Measurements from ENCODE around the gene PDE4D.

PDE4D gene

DNA sequence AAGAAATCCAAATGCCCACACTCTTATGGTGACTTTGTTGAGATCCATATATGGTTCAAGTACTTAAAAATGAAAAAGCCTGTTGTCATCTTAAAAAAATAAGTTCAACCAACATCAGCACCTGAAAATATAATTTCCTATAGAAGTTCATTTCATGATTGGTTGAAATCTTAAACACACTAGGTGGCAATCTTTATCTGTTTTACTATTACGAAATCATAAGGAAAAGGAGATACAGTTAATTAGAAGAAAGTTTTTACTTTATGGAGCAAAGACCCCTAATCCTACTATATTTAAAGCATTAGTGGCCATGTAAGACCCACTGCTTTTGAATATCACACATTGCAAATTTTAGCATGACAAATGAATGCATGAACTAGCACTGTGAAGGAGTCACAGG is 694.7 kb downstream of the PDE4D start:
- no CpG with 5 or more reads among the region's 1 CpG for WGBS, 2 experiments (ENCODE audit: insufficient coverage in 2 of 2)
- Histone ChIP-seq H3K9me3 (ENCODE audit: control insufficient read depth, low read length) (no peaks in the 10 kb centered on the region), H3K4me3 (ENCODE audit: extremely low read depth, insufficient read depth, low read length, poor library complexity, severe bottlenecking) (no peak overlapping the region), H3K27ac (ENCODE audit: low read depth, low read length, severe bottlenecking) (no peak overlapping the region), H3K36me3 (ENCODE audit: control insufficient read depth, insufficient read depth, low read length) (no peaks in the 10 kb centered on the region), H3K4me1 (ENCODE audit: control insufficient read depth, insufficient read depth, low read length, poor library complexity, severe bottlenecking) (no peaks in the 10 kb centered on the region)

DNA sequence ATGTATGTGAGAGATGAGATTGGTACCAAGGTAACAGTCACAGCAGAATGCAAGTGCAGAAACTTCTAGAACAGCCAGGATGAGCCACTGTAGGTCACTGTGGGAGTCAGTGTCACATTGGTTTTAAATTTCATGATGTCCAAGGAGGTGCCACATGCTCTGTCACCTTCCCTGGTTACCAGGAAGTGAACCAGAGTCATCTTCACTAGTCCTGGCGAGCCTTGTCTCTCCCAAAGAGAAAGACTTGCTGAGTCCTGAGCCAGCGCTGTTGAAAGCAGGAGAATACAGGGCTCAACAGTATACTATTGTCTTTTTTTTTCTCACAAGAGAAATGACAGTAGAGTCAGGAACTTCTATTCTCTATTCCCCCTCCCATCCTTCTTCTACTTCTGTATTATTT is 695.2 kb downstream of the PDE4D start:
- no peak overlapping the region for H3K4me3 ChIP-seq (ENCODE audit: extremely low read depth, insufficient read depth, low read length, poor library complexity, severe bottlenecking)
- H3K9me3 ChIP-seq (ENCODE audit: control insufficient read depth, low read length) = no peaks in the 10 kb centered on the region
- H3K27ac ChIP-seq (ENCODE audit: low read depth, low read length, severe bottlenecking) = no peak overlapping the region
- H3K4me1 ChIP-seq (ENCODE audit: control insufficient read depth, insufficient read depth, low read length, poor library complexity, severe bottlenecking) = no peaks in the 10 kb centered on the region
- H3K36me3 ChIP-seq (ENCODE audit: control insufficient read depth, insufficient read depth, low read length) = no peaks in the 10 kb centered on the region
- 76 to 88% methylated on average over 1 to 2 of the region's 2 CpGs for WGBS, 2 experiments (ENCODE audit: insufficient coverage in 2 of 2)

DNA sequence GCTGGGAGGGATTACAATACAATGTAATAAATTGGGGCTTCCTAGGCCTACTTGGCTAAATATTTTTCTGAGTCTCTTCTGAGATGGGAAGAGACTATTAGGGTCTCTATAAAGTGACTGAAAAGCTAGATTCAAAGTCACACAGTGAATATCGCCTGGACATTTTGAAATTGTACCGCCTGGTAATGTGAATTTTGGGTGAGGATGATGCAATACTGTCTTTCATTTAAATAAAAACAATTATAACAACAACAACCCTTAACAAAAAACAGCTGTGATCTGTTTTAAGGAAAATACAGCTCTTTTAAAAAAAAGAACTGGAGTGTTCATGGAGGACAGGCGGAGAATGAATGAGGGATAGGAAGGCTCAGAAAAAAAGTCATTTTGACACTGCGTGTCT is 695.6 kb downstream of the PDE4D start:
- H3K36me3 ChIP-seq (ENCODE audit: control insufficient read depth, insufficient read depth, low read length) = no peaks in the 10 kb centered on the region
- 94 to 100% methylated on average over 2 of the region's 4 CpGs for WGBS, 2 experiments (ENCODE audit: insufficient coverage in 2 of 2)
- H3K4me3 ChIP-seq (ENCODE audit: extremely low read depth, insufficient read depth, low read length, poor library complexity, severe bottlenecking) = no peak overlapping the region
- no peaks in the 10 kb centered on the region for H3K4me1 ChIP-seq (ENCODE audit: control insufficient read depth, insufficient read depth, low read length, poor library complexity, severe bottlenecking)
- H3K9me3 ChIP-seq (ENCODE audit: control insufficient read depth, low read length) = no peaks in the 10 kb centered on the region
- no peak overlapping the region for H3K27ac ChIP-seq (ENCODE audit: low read depth, low read length, severe bottlenecking)

DNA sequence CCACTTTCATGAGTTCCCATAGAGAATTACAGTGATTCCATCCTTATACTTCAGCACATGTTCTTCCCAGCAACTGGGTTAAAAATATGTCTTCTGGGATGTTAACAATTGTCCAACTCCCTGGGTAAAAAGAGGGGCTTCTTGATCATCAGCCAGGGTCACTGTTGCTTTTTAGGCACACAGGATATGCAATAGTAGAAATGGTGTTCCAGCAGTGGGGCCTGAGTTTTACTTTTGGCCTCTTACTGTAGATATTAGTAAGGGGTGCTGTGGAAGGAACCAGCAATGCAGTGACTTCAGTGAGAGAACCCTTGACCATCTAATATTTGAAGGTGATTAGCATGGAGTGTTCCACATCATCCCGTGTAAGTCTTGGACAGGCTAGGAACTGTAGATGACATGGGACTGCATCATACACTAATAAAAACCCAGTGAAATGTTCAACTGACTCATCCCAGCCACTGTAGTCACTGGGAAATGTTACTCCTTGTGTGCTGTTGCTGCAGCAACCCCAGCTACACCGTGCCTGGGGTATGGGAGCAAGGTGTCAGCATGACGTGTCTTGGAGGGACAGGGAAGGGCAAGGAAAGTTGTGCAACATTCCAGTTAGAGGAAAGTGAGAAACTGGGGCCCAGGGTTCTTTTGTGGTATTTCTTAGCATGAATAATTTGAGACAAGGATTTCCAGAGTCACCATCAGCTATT is 699.8 kb downstream of the PDE4D start:
- no peaks in the 10 kb centered on the region for H3K36me3 ChIP-seq (ENCODE audit: control insufficient read depth, insufficient read depth, low read length)
- H3K4me3 ChIP-seq (ENCODE audit: extremely low read depth, insufficient read depth, low read length, poor library complexity, severe bottlenecking) = no peak overlapping the region
- H3K9me3 ChIP-seq (ENCODE audit: control insufficient read depth, low read length) = no peaks in the 10 kb centered on the region
- WGBS, 2 experiments (ENCODE audit: insufficient coverage in 2 of 2) = 86% methylated on average over 2 of the region's 3 CpGs
- no peaks in the 10 kb centered on the region for H3K4me1 ChIP-seq (ENCODE audit: control insufficient read depth, insufficient read depth, low read length, poor library complexity, severe bottlenecking)
- no peak overlapping the region for H3K27ac ChIP-seq (ENCODE audit: low read depth, low read length, severe bottlenecking)

DNA sequence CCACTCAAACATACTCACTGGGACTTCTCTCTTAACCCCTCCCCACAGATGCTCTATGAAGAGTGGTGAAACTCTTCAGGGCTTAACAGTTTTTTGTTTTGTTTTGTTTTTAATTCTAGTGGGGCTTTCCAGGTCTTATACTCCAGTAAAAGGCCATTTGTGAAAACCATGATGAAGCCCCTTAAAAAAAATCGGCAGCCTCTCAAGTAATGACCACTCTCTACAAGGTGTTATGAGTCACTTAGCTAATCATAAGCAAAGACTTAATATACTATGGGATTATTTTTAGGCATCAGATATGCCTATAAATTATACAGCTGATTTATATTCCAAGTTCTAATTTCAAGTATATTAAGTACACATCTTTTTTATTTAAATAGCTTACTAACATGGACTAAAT is 702.8 kb downstream of the PDE4D start:
- Histone ChIP-seq H3K4me1 (ENCODE audit: control insufficient read depth, insufficient read depth, low read length, poor library complexity, severe bottlenecking) (peaks cover 6% of the 10 kb centered on the region), H3K36me3 (ENCODE audit: control insufficient read depth, insufficient read depth, low read length) (no peaks in the 10 kb centered on the region), H3K27ac (ENCODE audit: low read depth, low read length, severe bottlenecking) (no peak overlapping the region), H3K4me3 (ENCODE audit: extremely low read depth, insufficient read depth, low read length, poor library complexity, severe bottlenecking) (no peak overlapping the region), H3K9me3 (ENCODE audit: control insufficient read depth, low read length) (no peaks in the 10 kb centered on the region)
- no CpG with 5 or more reads among the region's 1 CpG for WGBS, 2 experiments (ENCODE audit: insufficient coverage in 2 of 2)

DNA sequence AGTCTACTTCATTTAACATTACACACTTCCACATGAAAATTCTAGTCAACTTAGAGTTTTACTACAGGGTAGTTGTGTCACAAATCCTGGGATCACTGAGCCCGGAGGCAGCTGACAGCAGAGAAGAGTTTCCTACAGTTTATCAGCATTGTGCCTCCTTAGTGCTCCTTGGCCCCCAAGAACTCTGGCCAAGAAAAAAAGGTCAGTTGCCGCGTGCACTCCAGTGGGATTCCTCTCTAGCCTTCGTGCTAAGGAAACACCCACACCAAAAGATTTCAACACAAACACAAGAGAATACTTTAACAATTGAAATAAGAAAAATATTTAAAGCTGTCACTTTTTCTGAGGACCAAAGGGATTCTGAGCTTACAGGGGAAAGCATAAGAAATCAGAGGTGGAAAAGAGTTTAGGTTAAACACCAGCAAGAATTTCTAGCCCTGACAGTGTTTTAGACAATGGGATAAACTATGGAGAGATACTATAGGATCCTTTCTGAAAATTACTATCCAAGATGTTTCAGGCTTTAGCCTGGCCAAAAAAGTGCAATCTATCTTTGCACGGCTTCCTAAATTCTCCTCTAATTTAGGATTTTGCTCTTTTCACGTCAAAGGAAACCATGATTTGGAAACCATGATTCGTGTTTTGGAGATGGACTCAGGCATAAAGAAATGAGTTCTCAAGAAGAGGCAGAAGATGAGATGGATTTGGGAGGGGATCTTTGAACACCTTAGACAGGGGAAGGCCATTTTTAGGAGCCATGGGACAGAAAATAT is 703.9 kb downstream of the PDE4D start:
- no peaks in the 10 kb centered on the region for H3K36me3 ChIP-seq (ENCODE audit: control insufficient read depth, insufficient read depth, low read length)
- no peak overlapping the region for H3K27ac ChIP-seq (ENCODE audit: low read depth, low read length, severe bottlenecking)
- H3K9me3 ChIP-seq (ENCODE audit: control insufficient read depth, low read length) = no peaks in the 10 kb centered on the region
- no peak overlapping the region for H3K4me3 ChIP-seq (ENCODE audit: extremely low read depth, insufficient read depth, low read length, poor library complexity, severe bottlenecking)
- 83 to 90% methylated on average over 4 of the region's 7 CpGs for WGBS, 2 experiments (ENCODE audit: insufficient coverage in 2 of 2)
- peaks cover 6% of the 10 kb centered on the region for H3K4me1 ChIP-seq (ENCODE audit: control insufficient read depth, insufficient read depth, low read length, poor library complexity, severe bottlenecking)

DNA sequence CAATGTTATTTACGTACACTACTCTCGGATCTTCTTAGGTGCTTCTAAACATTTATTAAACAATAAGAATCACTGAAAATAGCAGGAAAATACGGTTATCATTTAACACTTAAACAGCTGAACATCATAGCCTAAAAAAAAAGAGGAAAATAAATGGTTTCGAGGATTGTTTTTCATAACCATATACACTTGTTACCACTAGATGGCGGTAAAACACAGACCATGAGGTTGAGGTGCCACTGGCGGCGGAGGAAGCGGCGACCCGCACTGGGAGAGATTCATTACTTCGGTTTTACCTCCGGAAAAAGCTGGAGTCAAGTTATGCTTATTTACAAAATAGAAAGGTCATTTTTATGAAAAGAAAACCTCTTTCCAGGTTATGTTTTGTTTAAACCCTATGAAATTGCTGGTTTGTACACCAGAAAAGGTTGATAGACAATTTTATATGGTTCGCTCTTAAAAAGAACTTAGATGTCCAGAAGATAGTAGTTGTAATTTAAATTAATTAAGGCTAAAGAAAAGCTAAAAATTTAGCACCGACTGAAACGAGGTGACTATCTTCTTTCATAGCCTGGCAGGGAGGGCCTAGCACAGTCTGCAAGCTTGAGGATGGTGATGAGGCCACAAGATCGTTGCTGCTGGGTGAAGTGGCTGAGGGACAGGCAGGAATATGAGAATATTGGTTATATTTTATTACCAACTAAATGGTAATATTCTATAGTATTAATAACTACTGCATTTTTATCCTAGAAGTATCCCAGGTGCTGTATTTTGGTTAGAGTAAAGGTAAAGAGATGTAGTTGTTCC is 704.9 kb downstream of the PDE4D start:
- Histone ChIP-seq H3K4me3 (ENCODE audit: extremely low read depth, insufficient read depth, low read length, poor library complexity, severe bottlenecking) (no peak overlapping the region), H3K36me3 (ENCODE audit: control insufficient read depth, insufficient read depth, low read length) (no peaks in the 10 kb centered on the region), H3K4me1 (ENCODE audit: control insufficient read depth, insufficient read depth, low read length, poor library complexity, severe bottlenecking) (peaks cover 6% of the 10 kb centered on the region), H3K9me3 (ENCODE audit: control insufficient read depth, low read length) (no peaks in the 10 kb centered on the region), H3K27ac (ENCODE audit: low read depth, low read length, severe bottlenecking) (peak overlapping the region; percentile 51)
- 7 to 37% methylated on average over 3 of the region's 16 CpGs for WGBS, 2 experiments (ENCODE audit: insufficient coverage in 2 of 2)

DNA sequence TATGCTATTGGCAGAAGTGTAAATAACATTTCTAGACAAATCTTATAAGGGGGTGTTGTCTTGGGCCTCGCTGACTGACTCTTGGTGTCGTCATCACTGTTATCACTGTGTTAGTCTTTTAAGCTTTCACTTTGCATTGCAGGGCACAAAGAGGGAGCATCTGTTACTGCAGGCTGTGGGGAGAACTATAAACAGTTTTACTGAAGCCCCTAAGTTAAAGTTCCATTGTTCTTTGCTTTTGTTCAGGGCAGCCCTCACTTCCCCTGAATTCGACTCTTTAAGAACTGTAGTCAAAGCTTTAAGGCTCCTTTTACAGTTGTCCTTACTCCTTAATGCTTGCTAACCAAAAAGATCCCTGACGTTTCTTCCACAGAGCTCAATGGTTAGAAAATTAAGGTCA is 705.7 kb downstream of the PDE4D start:
- Histone ChIP-seq H3K36me3 (ENCODE audit: control insufficient read depth, insufficient read depth, low read length) (no peaks in the 10 kb centered on the region), H3K9me3 (ENCODE audit: control insufficient read depth, low read length) (no peaks in the 10 kb centered on the region), H3K4me1 (ENCODE audit: control insufficient read depth, insufficient read depth, low read length, poor library complexity, severe bottlenecking) (peaks cover 6% of the 10 kb centered on the region), H3K27ac (ENCODE audit: low read depth, low read length, severe bottlenecking) (peak overlapping the region; percentile 51), H3K4me3 (ENCODE audit: extremely low read depth, insufficient read depth, low read length, poor library complexity, severe bottlenecking) (no peak overlapping the region)
- 26 to 31% methylated on average over 2 to 3 of the region's 4 CpGs for WGBS, 2 experiments (ENCODE audit: insufficient coverage in 2 of 2)

DNA sequence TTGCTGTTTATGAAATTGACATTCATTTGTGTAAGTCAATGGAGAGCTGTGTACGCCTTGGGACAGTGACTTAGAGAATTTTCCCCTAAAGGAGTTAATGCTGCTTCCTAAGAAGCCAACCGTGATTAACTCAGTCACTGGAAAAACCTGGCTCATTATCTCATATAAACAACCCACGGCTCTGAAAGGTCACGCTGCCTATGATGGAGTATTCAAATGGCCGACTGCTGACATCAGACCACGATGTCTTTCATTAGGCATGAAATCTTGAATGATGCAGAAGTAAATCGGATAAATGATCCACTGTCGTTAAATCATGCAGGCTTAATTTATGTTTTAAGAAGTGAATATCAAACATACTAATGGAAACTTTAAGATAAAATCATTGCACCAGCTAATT is 706.9 kb downstream of the PDE4D start:
- no peaks in the 10 kb centered on the region for H3K9me3 ChIP-seq (ENCODE audit: control insufficient read depth, low read length)
- no peaks in the 10 kb centered on the region for H3K36me3 ChIP-seq (ENCODE audit: control insufficient read depth, insufficient read depth, low read length)
- WGBS, 2 experiments (ENCODE audit: insufficient coverage in 2 of 2) = 89 to 90% methylated on average over 3 to 5 of the region's 8 CpGs
- H3K27ac ChIP-seq (ENCODE audit: low read depth, low read length, severe bottlenecking) = no peak overlapping the region
- no peak overlapping the region for H3K4me3 ChIP-seq (ENCODE audit: extremely low read depth, insufficient read depth, low read length, poor library complexity, severe bottlenecking)
- peaks cover 10% of the 10 kb centered on the region for H3K4me1 ChIP-seq (ENCODE audit: control insufficient read depth, insufficient read depth, low read length, poor library complexity, severe bottlenecking)

DNA sequence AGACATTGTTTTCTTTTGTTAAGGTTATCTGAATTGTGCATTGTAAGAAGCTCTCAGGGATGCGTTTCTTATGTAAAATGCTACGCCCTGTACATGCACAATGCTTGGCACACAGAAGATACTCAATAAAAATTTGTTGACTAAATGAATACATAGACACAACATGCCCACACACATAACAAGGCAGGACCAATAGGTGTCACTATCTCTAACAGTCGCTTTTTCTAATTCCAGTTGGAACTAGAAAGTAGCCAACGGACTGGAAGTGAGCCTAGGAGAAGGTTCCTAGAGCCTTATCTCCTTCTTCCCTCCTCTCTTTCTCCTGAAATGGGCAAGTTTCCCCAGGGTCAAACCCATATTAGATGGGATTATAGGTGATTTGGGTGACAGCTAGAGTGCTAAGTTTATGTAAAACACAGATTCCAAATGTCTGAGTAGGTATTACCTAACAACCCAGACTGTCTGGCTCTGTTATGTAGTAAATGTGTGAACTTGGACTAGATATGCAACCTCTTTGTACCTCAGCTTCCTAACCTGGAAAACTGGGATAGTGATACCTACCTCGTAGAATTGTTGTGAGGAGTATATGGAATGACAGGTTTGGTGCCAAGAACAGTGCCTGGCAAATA is 707.7 kb downstream of the PDE4D start:
- WGBS, 2 experiments (ENCODE audit: insufficient coverage in 2 of 2) = 100% methylated on average over 1 of the region's 5 CpGs
- peaks cover 10% of the 10 kb centered on the region for H3K4me1 ChIP-seq (ENCODE audit: control insufficient read depth, insufficient read depth, low read length, poor library complexity, severe bottlenecking)
- H3K36me3 ChIP-seq (ENCODE audit: control insufficient read depth, insufficient read depth, low read length) = no peaks in the 10 kb centered on the region
- H3K27ac ChIP-seq (ENCODE audit: low read depth, low read length, severe bottlenecking) = no peak overlapping the region
- H3K4me3 ChIP-seq (ENCODE audit: extremely low read depth, insufficient read depth, low read length, poor library complexity, severe bottlenecking) = no peak overlapping the region
- H3K9me3 ChIP-seq (ENCODE audit: control insufficient read depth, low read length) = no peaks in the 10 kb centered on the region
